Esophagus muscularis mucosa (tissue), 2 donors: ENCODE results near the gene SCAF11.

Source experiments
- POLR2A ChIP-seq: fragments of 450-650 bp; IDR thresholded peaks from one replicate; pipeline ENCODE4 v1.6.1; 2017; ENCODE audit warnings: antibody characterized with exemption, moderate library complexity, mild to moderate bottlenecking, low read depth
- POLR2AphosphoS5 ChIP-seq, 2 donors: sonication (generic); formaldehyde crosslinking; IDR thresholded peaks; one replicate each; pipeline ENCODE4 v1.6.1; 2017; ENCODE audit warnings: antibody characterized with exemption in 2 of 2

DNA sequence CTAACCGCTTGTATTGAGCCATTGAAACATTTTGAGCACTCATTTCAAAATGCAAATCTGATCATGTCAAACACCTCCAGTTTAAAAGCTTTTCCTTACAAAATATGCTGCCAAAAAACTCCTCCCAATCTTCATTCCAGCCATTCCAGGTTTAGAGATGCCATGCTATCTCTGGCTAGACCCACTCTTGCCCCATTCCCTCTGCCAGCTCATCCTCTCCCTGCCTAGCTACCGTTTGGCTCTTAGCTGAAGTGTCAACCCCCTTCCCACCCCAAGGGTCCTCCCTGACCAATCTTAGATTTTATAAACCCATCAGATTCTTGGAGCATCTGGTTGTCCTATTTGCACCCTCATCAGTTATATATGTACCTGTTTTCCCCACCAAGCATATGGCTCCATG lies 75.0 kb downstream of the SCAF11 start:
- TF ChIP-seq POLR2A: no peak
- TF ChIP-seq POLR2AphosphoS5 (IDR thresholded peaks at IDR 0.05): no peak
